Upper lobe of right lung (tissue), 1 donor: ENCODE measurements around the gene CYBB. TPM values are rescaled to one million over a fixed set of nuclear protein-coding genes. Genes with fewer than 3 reads are reported as not detected.

Source experiments
- ATAC-seq: fragments of 200-7000 bp; cut with Tn5 transposase; one replicate; pipeline ENCODE4 v1.9.1; 2020; ENCODE audit warnings: mild to moderate bottlenecking, moderate library complexity
- DNase-seq: peaks from one replicate; pipeline ENCODE4 v3.0.0-alpha.2; 2020
- H3K27ac ChIP-seq: fragments of 200-600 bp; one replicate; pipeline ENCODE4 v1.8.0; 2022
- H3K27me3 ChIP-seq: fragments of 200-600 bp; one replicate; pipeline ENCODE4 v1.8.0; 2022; ENCODE audit warnings: mild to moderate bottlenecking
- H3K36me3 ChIP-seq: fragments of 200-600 bp; one replicate; pipeline ENCODE4 v1.8.0; 2022
- H3K4me1 ChIP-seq: fragments of 200-600 bp; one replicate; pipeline ENCODE4 v1.8.0; 2022
- H3K4me3 ChIP-seq: fragments of 200-600 bp; one replicate; pipeline ENCODE4 v1.8.0; 2022; ENCODE audit warnings: mild to moderate bottlenecking
- H3K9me3 ChIP-seq: fragments of 200-600 bp; one replicate; pipeline ENCODE4 v1.8.0; 2022
- CTCF ChIP-seq: fragments of 200-600 bp; IDR thresholded peaks from one replicate; pipeline ENCODE4 v1.8.0; 2022; ENCODE audit warnings: antibody characterized with exemption
- intact Hi-C: fragments of 100-400 bp; cut with DNase I; formaldehyde crosslinking; loops from one replicate; pipeline ENCODE4 v1.11.0; 2022
- total RNA-seq: library from RNA; stranded (reverse); fragmentation: NEBNext Ultra II Directional; extraction: Animal tissue kit (Norgen Biotek cat#: 25700); gene quantifications from one replicate; pipeline ENCODE4 v1.2.1, GENCODE V29; 2021
- donor health status: DM: no; HTN: yes; CAD: no; lungs with severe emphysema.

CYBB gene
- total RNA-seq, 1 donor from 2014 or later: 225 TPM

GRCh38 chrX:37799936-37800335 is 20.1 kb downstream of the CYBB start:
- H3K27ac ChIP-seq: no peak overlapping the region
- intact Hi-C loops: no loop called here
- TF ChIP-seq CTCF: no peak
- no peaks in the 10 kb centered on the region for H3K9me3 ChIP-seq
- H3K4me1 ChIP-seq: no peaks in the 10 kb centered on the region
- no peaks in the 10 kb centered on the region for H3K27me3 ChIP-seq
- ATAC-seq (no peak), DNase-seq (no peak)
- H3K4me3 ChIP-seq: no peak overlapping the region
- no peaks in the 10 kb centered on the region for H3K36me3 ChIP-seq

GRCh38 chrX:37800717-37801116 is 20.9 kb downstream of the CYBB start:
- intact Hi-C loops: no loop called here
- Histone ChIP-seq H3K9me3 (no peaks in the 10 kb centered on the region), H3K27me3 (no peaks in the 10 kb centered on the region), H3K4me1 (no peaks in the 10 kb centered on the region), H3K4me3 (no peak overlapping the region), H3K27ac (no peak overlapping the region), H3K36me3 (no peaks in the 10 kb centered on the region)
- no peak for TF ChIP-seq CTCF
- no peak for DNase-seq
- peak; percentile 38 for ATAC-seq

GRCh38 chrX:37802028-37802427 is 22.2 kb downstream of the CYBB start:
- intact Hi-C loops: no loop called here
- H3K36me3 ChIP-seq: no peaks in the 10 kb centered on the region
- no peak overlapping the region for H3K4me3 ChIP-seq
- peak; percentile 58 for ATAC-seq
- no peaks in the 10 kb centered on the region for H3K9me3 ChIP-seq
- TF ChIP-seq CTCF: no peak
- no peaks in the 10 kb centered on the region for H3K4me1 ChIP-seq
- no peaks in the 10 kb centered on the region for H3K27me3 ChIP-seq
- no peak for DNase-seq
- no peak overlapping the region for H3K27ac ChIP-seq

- Histone ChIP-seq H3K4me1 (no peaks in the 10 kb centered on the region), H3K27me3 (no peaks in the 10 kb centered on the region), H3K36me3 (no peaks in the 10 kb centered on the region), H3K9me3 (no peaks in the 10 kb centered on the region), H3K27ac (no peak overlapping the region), H3K4me3 (no peak overlapping the region)
- DNase-seq: no peak
- no peak for ATAC-seq
- no peak for TF ChIP-seq CTCF
- intact Hi-C loops: no loop called here
Measured at GRCh38 chrX:37803057-37803456, 23.2 kb downstream of the CYBB start.

- no peak for TF ChIP-seq CTCF
- Histone ChIP-seq H3K9me3 (no peaks in the 10 kb centered on the region), H3K4me3 (no peak overlapping the region), H3K27ac (no peak overlapping the region), H3K27me3 (no peaks in the 10 kb centered on the region), H3K36me3 (no peaks in the 10 kb centered on the region), H3K4me1 (no peaks in the 10 kb centered on the region)
- ATAC-seq (no peak), DNase-seq (no peak)
- intact Hi-C loops: no loop called here
Measured at GRCh38 chrX:37809970-37810369, 30.1 kb downstream of the CYBB start.

GRCh38 chrX:37812110-37812509 is 32.3 kb downstream of the CYBB start:
- no peak overlapping the region for H3K4me3 ChIP-seq
- H3K36me3 ChIP-seq: no peaks in the 10 kb centered on the region
- H3K4me1 ChIP-seq: no peaks in the 10 kb centered on the region
- H3K27me3 ChIP-seq: no peaks in the 10 kb centered on the region
- intact Hi-C loops: no loop called here
- DNase-seq (no peak), ATAC-seq (peak; percentile 34)
- no peak for TF ChIP-seq CTCF
- no peaks in the 10 kb centered on the region for H3K9me3 ChIP-seq
- no peak overlapping the region for H3K27ac ChIP-seq
